ENCODE measurements around the gene KCNN3.

Gene KCNN3

DNA sequence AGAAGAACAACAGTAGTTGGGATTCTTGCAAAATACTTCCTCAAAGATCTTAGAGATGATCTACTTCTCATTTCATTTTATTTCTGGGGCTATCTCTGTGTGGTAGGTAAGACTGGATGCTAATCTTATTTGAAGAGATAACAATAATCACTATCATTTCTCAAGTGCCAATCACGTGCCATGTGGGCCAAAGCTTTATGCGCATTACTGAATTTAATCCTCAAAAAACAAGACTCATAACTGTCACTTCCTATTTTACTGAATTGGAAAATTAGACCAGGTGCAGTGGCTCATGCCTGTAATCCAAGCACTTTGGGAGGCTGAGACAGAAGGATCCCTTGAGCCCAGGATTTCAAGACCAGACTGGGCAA, 121.7 kb downstream of the KCNN3 start:
- TF ChIP-seq CTCF (conservative IDR thresholded peaks at IDR 0.05): no peak
- no peak overlapping the region for H3K27ac ChIP-seq

DNA sequence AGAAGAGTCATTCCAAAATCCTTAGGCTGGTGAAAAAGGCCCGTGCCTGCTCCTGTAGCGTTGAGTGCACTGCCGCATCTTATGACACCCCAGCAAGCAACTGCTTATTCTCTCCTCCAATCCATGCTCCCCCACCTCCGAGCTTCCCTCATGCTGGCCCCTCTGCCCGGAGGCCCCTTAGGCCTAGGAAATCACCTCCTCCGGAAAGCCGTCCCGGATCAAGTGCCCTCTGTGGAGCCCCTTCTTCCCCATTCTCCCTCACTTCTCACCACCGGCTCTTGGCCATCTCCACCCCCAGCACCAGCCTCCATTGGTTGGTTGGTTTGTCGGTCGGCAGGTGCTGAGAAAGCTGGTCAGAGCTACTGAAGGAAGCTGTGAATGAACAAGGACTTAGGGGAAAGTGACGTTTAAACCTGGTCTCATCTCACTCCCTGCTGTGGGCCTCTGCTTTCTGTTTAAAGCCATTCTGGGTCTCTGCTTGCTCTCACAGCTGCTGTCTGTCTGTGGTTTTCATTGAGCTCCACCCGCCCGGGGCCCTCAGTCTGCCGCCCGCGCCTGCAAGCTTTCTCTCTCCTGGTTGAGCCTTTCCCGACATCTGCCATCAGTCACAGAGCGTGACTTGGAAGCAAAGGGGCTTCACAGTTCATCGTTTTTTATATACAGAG, 122.2 kb downstream of the KCNN3 start:
- TF ChIP-seq CTCF (conservative IDR thresholded peaks at IDR 0.05): no peak
- H3K27ac ChIP-seq: no peak overlapping the region

DNA sequence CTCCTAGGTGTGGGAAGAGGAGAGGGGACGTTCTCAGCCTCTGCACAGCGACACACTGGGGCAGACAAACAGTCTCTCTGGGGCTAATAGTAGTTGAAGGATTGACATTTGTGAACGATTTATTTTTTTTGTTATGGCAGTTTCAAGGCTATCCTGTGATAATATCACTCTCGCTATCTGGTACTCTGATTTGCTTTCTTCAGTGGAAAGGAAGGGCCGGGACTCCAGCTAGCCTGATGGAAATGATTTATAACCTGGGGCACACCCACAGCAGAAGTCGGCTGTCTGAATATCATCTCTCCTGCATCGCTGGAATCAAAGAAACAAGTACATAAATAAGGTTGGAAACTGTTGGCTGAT, 122.7 kb downstream of the KCNN3 start:
- no peak for TF ChIP-seq CTCF (conservative IDR thresholded peaks at IDR 0.05)

DNA sequence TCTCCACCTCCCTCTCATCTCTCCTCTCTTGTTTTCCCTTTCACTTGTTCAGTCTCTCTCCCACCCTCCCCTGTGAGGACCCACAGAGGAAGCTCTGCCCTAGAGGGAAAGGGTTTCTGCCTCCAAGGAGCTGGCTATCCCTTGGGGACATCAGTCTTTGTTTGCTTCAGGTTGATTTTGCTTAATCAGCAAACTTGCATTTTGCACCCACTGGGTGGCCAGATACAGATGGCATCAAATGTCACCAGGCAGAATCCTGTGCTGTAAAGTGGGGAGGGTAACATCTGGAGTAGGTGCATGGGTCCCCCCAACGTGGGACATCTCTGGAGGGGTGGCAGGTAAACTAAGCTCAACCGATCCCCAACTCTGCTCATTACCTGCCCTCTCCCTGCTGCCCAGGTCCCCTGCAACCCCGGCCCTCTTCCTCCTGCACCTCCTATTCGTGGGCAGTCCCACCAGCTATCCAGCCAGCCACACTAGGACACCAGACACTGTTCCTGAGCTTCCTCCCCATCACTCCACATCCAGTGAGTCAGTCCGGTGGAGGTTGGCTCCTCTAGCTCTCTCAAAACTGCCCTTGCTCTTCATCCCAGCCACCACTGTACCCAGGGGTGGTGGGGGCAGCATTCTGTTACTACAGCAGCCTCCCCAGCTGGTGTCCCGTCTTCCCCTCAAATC, 123.3 kb downstream of the KCNN3 start:
- no peak for TF ChIP-seq CTCF (conservative IDR thresholded peaks at IDR 0.05)
- no peak overlapping the region for H3K27ac ChIP-seq

More for the DNA sequence above, 122.7 kb downstream of the KCNN3 start:
- no peak overlapping the region for H3K27ac ChIP-seq

- no peak overlapping the region for H3K27ac ChIP-seq
- TF ChIP-seq CTCF (conservative IDR thresholded peaks at IDR 0.05): no peak
These were observed 124.2 kb downstream of the KCNN3 start for GRCh38 chr1:154745750-154746425.

- H3K27ac ChIP-seq: no peak overlapping the region
- no peak for TF ChIP-seq CTCF (conservative IDR thresholded peaks at IDR 0.05)
These were observed 124.8 kb downstream of the KCNN3 start for GRCh38 chr1:154745286-154745731.

DNA sequence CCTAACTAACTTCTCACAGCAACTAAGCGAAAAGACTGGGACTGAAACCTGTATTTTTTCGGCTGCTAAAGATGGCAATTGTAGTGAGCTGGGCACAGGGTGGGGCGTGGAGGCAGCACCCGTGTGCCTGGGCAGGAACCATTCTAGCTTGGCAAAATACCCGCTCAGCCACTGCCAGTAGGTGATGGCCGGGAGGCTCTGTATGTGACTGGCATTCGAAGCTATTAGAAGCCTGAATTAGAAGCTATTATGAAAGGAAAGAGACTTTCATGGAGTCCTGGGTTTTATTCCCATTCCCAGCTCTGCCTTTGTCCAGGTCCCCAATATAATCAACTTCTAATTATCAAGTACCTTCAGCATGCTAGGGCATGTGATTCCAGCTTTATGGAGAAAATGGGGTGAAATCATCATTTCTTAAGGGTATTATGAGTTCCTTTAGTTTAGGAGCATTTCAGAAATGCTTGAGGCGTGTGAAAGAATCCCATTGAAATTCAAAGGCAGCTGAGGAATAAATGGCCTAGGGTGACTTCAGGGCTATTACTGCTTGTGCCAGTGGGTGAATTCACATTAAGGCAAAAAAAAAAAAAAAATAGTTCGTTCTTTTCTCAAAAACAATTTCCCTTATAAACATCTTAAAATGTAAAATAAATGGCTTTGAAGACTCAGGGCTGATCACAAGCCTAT, 125.6 kb downstream of the KCNN3 start:
- TF ChIP-seq CTCF (conservative IDR thresholded peaks at IDR 0.05): no peak
- no peak overlapping the region for H3K27ac ChIP-seq

Measured in VCaP (cell line).